Fibroblast of skin of abdomen (primary cell): Measurements from ENCODE around the gene GOLGA8M. TPM values are rescaled to one million over a fixed set of nuclear protein-coding genes. Genes with fewer than 3 reads are reported as not detected.
"Not testable (repeated sequence)": the region's sequence is repeated elsewhere in the genome, so short reads cannot be mapped to it uniquely, and the experiment has no call there.

Source experiments
- DNase-seq: peaks from one replicate; pipeline ENCODE4 v3.0.0-alpha.2; 2013
- polyA plus RNA-seq, 2 experiments: library from polyadenylated mRNA; unstranded; fragments of 120-200 nt; gene quantifications; one replicate each; pipeline ENCODE4 v1.2.1, GENCODE V29; 2013; ENCODE audit not compliant: insufficient read length in 2 of 2

The GOLGA8M gene, protein sequence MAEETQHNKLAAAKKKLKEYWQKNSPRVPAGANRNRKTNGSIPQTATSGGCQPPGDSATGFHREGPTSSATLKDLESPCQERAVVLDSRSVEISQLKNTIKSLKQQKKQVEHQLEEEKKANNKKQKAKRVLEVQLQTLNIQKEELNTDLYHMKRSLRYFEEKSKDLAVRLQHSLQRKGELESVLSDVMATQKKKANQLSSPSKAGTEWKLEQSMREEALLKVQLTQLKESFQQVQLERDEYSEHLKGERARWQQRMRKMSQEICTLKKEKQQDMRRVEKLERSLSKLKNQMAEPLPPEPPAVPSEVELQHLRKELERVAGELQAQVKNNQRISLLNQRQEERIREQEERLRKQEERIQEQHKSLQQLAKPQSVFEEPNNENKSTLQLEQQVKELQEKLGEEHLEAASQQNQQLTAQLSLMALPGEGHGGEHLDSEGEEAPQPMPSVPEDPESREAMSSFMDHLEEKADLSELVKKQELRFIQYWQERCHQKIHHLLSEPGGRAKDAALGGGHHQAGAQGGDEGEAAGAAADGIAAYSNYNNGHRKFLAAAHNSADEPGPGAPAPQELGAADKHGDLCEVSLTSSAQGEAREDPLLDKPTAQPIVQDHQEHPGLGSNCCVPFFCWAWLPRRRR
- 0.46 TPM for polyA plus RNA-seq (2013, experiment 1 of 2; ENCODE audit: insufficient read length)
- polyA plus RNA-seq (2013, experiment 2 of 2; ENCODE audit: insufficient read length), result 0.29 TPM

DNA sequence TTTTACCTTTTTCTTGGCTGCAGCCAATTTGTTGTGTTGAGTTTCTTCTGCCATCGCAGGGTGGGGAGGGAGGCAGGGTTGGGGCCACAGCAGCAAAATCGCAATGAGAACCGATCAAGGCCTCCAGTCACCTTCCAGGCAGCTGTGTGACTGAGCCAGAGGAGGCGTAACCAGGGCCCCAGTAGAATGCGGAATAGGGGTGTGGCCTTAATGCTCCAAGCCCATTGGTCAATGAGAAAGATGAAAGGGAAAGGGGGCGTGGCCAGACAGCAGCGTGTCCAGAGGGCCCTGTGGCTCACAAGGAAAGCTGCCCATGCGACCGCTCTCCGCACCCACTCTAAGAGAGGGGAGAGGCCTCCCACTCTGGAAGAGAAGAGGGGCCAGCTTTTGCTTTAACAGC is at the start of gene GOLGA8M:
Gene GOLGA8M, minus strand, starts transcription at position 152 of the 400 bp plus-strand sequence. Its CDS starts 98 bp downstream, at position 54.
- not testable (repeated sequence) for DNase-seq

DNA sequence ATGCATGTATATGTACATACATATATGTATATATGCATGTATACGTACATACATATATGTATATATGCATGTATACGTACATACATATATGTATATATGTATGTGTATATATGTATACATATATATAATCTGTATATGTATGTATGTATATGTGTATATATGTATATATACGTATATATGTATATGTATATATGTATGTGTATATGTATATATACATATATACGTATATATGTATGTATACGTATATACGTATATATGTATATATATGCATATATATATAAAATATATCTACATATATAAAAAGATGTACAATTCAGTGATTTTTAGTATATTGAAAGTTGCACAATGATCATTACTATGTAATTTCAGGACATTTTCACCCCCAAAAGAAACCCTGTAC is 30.7 kb upstream of the GOLGA8M start:
- DNase-seq, result not testable (repeated sequence)

DNA sequence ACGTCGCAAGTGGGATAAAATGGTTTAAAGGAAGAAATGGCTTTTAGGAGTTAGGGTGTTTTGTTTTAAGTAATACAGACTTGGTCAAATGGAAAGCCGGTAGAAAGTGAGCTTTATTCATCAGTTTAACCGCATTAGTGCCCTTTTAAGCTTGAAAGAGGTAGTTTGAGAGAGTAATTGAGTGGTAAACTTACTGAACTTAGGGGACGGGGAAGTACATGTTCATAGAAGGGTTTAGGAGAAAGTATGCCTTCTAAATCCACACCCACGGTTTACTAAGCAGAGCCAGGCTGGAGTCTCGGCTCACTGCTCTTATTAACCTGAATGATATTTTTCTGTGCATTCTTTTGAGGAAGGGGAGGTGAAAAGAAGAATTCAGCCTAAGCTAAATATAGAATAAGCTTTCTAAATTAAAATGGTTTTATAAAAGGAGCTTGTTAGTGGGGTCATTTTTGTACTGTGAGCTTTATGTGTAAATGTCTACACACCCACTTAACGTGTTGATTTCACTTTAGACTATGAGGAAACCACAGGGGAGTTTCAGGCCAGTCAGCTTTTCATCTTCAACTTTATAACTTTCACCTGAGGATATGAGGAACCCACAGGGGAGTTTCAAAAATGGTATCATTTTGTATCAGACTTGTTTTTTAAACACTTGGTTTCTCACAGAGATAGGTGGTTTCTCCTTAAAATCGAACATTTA is 26.5 kb upstream of the GOLGA8M start:
- DNase-seq, result not testable (repeated sequence)

DNA sequence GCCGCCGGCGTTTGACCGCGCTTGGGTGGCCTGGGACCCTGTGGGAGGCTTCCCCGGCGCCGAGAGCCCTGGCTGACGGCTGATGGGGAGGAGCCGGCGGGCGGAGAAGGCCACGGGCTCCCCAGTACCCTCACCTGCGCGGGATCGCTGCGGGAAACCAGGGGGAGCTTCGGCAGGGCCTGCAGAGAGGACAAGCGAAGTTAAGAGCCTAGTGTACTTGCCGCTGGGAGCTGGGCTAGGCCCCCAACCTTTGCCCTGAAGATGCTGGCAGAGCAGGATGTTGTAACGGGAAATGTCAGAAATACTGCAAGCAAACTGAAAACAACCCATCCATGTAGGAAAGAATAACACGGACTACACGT is 26.0 kb upstream of the GOLGA8M start:
- DNase-seq, result not testable (repeated sequence)

DNA sequence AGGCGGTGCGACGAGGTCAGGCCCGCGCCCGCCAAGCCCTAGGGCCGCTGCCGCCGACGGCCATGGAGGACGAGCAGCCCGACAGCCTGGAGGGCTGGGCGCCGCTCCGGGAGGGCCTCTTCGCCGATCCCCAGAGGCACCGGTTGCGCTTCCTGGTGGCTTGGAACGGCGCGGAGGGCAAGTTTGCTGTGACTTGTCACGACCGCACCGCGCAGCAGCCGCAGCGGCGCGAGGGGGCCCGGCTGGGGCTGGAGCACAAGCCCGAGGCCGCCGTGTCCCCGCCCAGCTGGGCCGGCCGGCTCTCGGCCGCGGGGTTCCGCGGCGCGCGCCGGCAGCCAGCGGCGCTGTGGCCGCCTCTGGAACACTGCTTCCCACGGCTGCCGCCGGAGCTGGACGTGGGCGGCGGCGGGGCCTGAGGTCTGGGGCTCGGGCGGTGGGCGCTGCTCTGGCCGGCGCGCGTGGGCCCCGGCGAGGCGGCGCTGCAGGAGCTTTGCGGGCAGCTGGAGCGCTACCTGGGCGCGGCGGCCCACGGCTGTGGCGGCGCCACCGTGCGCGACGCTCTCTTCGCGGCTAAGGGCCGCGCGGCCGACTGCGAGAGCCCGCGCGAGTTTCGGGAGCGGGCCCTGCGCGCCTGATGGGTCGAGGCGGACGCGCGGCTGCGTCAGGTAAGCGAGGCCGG is 25.4 kb upstream of the GOLGA8M start:
- DNase-seq, result peak; percentile 38

DNA sequence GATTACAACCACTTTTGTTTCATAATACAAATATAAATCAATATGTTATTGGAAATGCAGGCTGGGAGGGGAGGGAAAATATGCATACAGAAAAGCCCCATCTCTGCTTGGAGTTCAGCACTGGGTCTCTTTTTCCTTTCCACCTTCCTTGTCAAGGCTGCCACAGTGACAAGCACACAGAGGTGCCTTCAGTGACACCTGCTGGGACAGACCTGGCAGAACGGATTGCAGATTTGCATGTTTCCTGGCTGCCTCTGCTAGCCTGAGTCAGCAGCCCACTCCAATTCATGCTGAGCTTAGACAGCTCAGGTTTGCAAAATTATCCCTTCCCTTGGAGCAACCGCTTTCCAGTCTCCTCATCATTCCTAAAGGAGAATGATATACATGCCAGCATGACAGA is 15.8 kb upstream of the GOLGA8M start:
- not testable (repeated sequence) for DNase-seq

DNA sequence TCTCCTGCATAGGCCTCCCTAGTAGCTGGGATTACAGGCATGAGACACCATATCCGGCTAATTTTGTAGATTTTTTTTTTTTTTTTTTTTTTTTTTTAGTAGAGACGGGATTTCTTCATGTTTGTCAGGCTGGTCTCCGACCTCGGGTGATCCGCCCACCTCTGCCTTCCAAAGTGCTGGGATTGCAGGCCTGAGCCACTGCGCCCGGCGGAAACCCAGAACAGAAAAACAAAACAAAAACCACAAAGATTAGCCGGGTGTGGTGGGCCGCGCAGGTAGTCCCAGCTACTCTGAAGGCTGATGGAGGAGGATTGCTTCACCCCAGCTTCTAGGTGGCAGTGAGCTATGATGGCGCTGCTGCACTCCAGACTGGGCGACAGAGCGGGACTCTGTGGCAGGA is 14.8 kb upstream of the GOLGA8M start:
- not testable (repeated sequence) for DNase-seq

DNA sequence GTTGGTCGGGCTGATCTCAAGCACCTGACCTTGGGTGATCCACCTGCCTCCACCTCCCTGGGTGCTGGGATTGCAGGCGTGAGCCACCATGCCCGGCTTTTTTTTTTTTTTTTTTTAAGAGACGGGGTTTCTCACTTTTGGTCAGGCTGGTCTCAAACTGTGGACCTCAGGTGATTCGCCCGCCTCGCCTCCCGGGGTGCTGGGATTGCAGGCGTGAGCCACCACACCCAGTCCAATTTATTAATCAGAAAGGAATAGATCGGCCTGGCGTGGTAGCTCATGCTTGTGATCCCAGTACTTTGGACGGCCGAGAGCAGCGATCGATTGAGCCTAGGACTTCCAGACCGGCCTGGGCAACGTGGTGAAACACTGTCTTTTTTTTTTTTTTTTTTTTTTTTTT is 13.9 kb upstream of the GOLGA8M start:
- DNase-seq, result no peak

DNA sequence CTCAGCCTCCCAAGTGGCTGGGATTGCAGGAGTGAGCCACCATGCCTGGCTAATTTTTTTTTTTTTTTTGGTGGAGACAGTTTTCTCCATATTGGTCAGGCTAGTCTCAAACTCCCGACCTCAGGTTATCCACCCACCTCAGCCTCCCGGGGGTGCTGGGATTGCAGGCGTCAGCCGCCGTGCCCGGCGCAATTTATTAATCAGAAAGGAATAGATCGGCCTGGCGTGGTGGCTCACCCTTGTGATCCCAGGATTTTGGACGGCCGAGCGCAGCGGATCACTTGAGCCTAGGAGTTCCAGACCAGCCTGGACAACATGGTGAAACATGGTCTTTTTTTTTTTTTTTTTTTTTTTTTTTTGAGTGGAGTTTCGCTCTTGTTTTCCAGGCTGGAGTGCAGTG is 13.3 kb upstream of the GOLGA8M start:
- no peak for DNase-seq

DNA sequence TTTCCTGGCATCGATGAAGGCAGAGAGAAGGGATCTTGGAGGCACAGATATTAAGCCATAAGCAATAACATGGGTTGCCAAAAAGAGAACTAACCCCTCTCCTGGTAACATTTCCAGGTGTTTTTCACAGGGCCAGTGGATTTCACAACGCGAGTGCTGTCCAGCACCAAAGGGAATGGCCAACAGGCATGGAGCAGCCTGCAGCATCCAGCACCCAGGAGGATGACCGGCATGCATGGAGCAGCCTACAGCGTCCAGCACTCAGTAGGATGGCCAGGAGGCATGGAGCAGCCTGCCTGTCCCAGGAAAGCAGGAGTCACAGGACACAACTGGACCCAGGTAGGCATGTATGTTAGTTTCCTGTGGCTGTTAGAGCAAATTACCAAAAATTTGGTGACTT is 11.8 kb upstream of the GOLGA8M start:
- not testable (repeated sequence) for DNase-seq

DNA sequence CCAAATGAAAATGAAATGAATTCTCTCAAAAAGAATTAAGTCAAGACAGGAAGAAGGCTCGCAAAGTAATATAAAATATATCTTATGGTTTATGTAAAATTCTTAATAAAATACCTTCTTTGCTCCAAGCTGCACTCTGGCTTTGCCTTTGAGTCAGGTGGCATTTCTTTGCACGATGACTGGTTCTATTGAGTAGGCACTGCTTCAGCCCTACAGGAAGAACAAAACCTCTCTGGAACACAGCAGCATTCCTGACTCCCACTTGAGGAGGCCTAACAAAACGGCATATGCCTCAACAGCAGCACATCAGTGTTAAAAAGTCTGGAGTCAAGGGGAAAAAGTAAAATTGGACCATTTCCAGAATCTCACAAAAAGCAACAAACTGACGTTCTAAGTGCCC is 7.4 kb upstream of the GOLGA8M start:
- not testable (repeated sequence) for DNase-seq

DNA sequence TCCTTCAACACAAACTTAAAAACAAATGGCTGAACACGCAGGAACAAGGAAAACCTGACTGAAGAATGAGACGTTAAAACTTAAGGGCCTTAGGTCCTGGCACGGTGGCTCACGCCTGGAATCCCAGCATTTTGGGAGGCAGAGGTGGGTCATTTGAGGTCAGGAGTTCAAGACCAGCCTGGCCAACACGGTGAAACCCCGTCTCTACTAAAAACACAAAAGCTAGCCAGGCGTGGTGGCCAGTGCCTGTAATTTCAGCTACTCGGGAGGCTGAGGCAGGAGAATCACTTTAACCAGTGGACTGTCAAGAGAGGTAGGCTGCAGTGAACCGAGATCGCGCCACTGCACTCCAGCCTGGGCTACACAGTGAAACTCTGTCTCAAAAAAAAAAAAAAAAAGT is 6.4 kb upstream of the GOLGA8M start:
- DNase-seq, result not testable (repeated sequence)

DNA sequence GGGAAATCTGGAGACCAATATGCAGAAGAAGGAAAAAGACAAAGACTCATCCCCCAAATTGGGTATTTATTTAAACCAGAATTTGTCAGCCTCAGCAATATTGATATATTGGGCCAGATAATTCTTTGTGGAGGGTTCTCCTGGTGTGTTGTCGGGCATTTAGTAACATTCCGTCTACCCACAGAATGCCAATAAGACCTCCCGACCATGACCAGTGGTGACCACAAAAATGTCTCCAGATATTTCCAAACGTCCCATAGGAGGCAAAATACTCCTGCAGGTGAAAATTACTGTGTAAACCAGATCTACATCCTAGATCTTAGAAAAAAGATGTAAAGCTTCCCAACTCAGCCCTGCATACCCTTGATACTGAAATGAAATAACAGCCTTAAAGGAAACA is 2.0 kb upstream of the GOLGA8M start:
- peak; percentile 2 for DNase-seq

DNA sequence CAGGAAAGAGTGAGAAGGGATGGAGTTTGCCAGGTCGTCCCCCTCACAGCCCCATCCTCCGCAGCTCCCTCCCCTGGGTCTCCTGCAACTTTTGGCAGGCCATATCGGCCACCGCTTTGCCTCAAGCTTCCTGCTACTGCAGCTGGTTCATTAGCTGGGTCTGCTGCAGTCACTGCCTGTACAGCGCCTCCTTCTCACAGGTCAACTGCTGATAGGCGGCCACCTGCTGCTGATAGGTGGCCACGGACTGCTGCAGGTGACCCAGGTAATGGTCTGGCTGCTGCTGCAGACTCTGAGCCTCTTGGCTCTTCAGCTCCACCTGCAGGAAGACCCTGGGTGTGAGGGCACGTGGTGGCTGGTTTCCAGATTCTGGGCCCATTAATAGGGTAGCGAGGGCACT is 8.3 kb downstream of the GOLGA8M start:
- not testable (repeated sequence) for DNase-seq

DNA sequence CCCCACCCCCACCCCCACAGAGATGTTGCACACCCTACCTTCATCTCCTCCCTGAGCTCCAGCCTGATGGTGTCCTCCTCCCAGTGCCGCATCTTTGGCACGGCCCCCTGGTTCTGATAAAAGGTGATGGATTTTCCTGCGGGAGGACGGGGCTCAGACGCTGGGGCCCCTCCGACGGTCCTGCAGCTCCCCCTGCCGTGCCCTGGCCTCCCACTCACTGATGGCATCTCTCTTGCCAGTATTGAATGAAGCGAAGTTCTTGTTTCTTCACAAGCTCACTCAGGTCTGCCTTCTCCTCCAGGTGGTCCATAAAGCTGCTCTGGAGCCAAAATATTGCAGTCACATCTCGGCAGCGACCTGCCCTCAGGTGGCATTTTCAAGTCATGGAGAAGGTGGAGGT is 9.8 kb downstream of the GOLGA8M start:
- DNase-seq, result not testable (repeated sequence)

DNA sequence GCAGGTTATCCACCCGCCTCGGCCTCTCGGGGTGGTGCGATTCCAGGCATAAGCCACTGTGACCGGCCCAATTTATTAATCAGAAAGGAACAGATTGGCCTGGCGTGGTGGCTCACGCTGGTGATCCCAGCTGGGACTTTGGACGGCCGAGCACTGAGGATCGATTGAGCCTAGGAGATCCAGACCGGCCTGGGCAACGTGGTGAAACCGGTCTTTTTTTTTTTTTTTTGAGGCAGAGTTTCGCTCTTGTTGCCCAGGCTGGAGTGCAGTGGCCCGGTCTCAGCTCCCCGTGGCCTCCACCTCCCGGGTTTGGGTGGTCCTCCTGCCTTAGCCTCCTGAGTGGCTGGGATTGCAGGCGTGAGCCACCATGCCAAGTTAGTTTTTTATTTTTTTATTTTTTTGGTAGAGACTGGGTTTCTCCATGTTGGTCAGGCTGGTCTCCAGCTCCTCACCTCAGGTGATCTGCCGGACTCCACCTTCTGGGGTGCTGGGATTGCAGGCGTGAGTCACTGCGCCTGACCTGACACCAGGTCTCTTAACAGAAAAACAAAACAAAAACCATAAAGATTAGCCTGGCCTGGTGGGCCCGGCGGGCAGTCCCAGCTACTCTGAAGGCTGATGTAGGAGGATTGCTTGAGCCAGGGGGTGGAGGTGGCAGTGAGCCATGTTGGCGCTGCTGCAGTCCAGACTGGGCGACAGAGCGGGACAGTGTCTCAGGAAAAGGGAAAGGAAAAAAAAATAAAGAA is 18.0 kb downstream of the GOLGA8M start:
- DNase-seq, result not testable (repeated sequence)

DNA sequence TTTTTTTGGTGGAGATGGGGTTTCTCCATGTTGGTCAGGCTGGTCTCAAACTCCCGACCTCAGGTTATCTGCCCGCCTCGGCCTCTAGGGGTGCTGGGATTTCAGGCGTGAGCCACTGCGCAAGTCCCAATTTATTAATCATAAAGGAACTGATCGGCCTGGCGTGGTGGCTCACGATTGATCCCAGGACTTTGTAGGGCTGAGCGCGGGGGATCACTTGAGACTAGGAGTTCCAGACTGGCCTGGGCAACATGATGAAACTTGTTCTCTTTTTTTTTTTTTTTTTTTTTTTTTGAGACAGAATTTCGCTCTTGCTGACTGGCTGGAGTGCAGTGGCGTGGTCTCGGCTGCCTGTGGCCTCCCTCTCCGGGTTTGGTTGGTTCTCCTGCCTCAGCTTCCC is 19.2 kb downstream of the GOLGA8M start:
- not testable (repeated sequence) for DNase-seq

DNA sequence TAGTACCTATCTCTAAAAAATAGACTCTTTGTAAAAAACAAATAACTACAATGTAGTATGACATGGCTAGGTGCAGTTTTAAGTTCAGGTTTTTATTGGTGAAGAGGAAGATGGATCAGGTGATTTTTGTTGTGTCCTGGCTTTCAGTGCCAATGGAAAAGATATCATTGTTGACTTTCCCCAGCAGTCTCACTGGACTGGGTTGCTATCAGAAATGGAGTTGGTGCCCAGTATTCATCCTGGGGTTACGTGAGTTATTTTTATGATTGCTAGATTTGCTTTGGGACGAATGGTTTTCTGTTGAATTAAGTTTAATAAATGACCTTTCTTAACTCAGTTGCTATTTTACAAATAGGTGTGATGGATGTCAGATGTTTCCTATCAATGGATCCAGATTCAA is 38.7 kb downstream of the GOLGA8M start:
- not testable (repeated sequence) for DNase-seq

DNA sequence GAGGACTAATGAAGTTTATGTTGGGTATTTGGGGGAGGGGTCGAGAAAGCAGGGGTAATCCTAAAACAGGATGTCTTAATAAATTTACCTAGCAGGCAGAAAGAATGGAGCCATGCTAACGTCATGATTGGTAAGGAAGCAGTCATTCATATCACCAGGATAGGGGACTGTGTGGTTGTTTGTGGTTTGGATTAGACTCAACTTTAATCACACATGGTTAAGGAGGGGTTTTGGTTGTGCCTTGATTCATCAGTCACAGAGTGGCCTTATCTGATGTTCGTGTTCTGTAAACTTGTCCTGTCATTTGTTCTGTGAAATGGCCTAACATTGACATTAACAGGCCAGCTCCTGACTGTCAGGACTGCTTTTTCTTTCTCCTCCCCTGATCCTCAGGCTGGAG is 40.1 kb downstream of the GOLGA8M start:
- not testable (repeated sequence) for DNase-seq

DNA sequence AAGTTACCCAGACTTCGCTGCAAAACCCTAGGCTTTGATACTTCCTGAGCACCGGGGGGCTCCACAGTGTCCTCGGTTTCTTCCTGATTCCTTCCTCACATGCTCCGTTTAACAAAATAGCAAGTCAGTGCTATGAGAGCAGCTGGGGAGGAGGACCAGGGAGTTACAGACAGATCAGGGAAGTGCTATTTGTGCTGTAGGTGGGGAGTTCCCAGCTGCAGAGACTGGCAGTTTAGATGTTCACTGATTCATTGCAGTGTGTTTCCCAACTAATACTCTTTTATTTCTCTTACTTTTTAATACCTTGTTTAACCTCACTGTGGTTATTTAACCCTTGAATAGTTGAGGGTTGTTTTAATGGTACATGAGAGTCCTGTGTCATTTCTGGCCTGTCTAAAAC is 45.8 kb downstream of the GOLGA8M start:
- not testable (repeated sequence) for DNase-seq

DNA sequence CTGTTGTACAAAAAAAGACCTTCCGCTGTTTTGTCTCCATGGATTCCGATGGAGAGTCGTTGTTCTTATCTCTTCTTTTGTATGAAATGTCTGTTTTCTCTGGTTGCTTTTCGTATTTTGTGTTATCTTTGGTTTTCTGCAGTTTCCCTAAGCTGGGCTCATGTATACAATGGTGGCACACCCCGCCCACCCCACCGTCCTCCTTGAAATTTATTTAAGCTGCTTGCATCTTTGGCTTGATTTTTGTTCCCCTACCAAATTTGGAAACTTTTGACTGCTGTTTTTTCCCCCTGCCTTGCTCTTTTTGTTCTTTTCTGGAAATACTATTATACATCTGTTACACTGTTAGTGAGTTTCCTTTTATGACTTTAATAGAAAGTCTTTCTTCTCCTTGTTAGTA is 47.6 kb downstream of the GOLGA8M start:
- DNase-seq, result not testable (repeated sequence)

DNA sequence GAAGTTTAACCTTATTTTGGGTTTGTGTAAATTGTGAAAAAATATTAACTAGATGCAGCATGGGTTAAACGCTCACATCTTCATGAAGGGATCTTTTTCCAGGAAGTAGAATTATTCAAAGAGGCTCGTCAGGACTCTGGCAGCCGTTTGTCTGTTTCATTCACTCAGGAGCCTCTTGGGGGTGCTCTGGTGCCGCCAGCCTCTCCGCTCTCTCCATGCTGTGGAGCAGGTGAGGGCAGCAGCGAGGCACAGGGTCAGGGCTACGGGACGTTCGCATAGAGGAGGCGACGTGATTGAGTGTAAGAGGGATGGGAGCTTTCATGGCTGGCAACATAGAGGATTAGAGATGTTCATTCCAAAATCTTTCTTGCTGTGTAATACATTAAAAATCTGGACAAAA is 48.5 kb downstream of the GOLGA8M start:
- not testable (repeated sequence) for DNase-seq
